DLD1 (cell line): ENCODE results near the gene LIME1.

Experiments used
- in situ Hi-C: cut with HindIII; loops from 2 replicates; pipeline ENCODE4 v1.10.0; 2017; ENCODE audit warnings: low sequenced_read_pairs

The LIME1 gene

DNA sequence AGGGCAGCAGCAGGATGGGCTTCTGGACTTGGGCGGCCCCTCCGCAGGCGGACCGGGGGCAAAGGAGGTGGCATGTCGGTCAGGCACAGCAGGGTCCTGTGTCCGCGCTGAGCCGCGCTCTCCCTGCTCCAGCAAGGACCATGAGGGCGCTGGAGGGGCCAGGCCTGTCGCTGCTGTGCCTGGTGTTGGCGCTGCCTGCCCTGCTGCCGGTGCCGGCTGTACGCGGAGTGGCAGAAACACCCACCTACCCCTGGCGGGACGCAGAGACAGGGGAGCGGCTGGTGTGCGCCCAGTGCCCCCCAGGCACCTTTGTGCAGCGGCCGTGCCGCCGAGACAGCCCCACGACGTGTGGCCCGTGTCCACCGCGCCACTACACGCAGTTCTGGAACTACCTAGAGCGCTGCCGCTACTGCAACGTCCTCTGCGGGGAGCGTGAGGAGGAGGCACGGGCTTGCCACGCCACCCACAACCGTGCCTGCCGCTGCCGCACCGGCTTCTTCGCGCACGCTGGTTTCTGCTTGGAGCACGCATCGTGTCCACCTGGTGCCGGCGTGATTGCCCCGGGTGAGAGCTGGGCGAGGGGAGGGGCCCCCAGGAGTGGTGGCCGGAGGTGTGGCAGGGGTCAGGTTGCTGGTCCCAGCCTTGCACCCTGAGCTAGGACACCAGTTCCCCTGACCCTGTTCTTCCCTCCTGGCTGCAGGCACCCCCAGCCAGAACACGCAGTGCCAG, 39.7 kb upstream of the LIME1 start, which contains the start of gene TNFRSF6B:
TNFRSF6B (plus strand) TSS at position 25 of the 729 bp plus-strand sequence; CDS start at position 141, 116 bp downstream.
- in situ Hi-C loops, result no loop called here

- in situ Hi-C loops, result no loop called here
These were observed 39.1 kb upstream of the LIME1 start for GRCh38 chr20:63697357-63697867.

- in situ Hi-C loops, result no loop called here
These were observed 38.5 kb upstream of the LIME1 start for GRCh38 chr20:63697868-63698545.

DNA sequence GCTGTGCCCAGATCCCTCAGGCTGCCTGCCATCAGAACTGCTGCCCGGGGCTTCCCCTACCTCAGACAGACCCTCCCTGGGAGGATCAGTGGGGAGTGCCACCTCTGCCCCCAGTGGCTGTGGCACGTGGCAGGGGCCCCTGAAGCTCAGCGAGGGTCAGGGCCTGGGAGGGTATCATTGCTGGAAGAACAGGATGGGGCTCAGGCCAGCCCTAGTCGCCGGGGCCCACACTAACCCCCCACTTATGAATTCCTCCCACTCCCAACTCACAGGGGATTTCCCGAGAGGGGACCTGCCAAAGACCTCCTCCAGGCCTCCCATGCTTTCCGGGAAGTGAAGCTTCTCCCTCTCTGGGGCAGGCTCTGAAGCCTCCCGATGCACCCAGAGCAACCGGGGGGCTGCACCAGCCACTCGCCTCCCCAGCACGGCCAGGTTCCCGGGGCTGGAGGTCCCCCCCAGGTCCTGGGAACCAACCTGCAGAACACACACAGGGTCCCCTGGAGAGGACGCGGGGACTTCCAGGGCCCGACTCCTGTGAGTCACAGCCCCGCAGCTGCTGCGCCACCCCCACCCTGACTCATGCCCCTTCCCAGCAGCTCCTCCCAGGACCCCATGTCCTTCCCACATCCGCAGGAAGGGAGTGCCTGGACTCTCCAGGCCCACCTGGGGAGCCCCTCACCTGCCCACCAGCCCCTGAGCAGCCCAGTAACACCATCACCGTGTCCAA, 37.6 kb upstream of the LIME1 start:
- in situ Hi-C loops, result no loop called here

GRCh38 chr20:63699466-63700198, 36.8 kb upstream of the LIME1 start:
- in situ Hi-C loops, result no loop called here

GRCh38 chr20:63700199-63701050, 36.0 kb upstream of the LIME1 start:
- in situ Hi-C loops, result no loop called here

DNA sequence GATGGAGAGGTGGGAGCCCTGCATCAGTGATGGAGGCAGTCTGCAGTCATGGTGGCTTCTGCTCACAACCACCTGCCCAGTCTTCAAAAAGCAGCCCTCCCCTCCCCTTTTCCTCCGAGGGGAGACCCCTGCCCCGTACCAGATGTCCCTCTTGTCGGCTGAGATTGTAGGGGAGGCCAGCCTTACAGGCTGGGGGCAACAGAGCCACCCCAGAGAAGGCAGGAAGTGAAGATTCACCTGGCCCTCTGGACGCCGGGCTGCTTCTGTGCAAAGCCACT, 35.5 kb upstream of the LIME1 start:
- in situ Hi-C loops, result no loop called here

DNA sequence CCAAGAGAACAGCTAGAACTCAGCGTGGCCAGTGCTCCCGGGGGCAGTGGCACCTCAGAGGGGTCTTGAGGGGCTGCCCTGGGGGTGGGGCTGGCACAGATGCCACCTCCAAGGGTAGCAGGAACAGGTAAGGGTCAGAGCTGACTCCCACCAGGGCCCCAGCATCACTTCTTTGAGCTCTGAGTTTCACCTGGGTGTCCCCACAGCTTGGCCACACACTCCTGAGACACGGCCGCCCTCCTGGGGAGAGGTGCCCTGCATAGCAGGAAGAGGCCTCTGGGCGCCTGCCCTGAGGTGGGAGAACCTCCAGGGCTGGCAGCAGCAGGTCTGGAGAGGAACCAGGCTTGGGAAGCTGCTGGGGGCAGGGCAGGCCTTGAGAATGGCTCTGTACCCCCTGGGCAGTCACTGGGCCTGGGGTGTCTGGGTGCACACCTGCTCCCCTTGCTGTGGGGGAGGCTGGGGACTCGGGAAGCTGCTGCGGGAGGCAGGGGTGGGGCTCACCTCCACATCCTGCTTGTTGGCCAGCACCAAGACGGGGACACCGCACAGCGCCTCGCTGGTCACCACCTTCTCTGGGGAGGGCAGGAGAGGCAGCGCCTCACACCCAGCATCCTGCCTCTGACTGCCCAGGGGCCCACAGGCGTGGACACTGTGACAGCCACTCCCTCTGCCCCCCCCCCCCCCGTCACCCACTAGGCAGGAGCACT, 35.0 kb upstream of the LIME1 start:
- in situ Hi-C loops, result no loop called here

GRCh38 chr20:63702036-63702665, 34.3 kb upstream of the LIME1 start:
- in situ Hi-C loops, result no loop called here

DNA sequence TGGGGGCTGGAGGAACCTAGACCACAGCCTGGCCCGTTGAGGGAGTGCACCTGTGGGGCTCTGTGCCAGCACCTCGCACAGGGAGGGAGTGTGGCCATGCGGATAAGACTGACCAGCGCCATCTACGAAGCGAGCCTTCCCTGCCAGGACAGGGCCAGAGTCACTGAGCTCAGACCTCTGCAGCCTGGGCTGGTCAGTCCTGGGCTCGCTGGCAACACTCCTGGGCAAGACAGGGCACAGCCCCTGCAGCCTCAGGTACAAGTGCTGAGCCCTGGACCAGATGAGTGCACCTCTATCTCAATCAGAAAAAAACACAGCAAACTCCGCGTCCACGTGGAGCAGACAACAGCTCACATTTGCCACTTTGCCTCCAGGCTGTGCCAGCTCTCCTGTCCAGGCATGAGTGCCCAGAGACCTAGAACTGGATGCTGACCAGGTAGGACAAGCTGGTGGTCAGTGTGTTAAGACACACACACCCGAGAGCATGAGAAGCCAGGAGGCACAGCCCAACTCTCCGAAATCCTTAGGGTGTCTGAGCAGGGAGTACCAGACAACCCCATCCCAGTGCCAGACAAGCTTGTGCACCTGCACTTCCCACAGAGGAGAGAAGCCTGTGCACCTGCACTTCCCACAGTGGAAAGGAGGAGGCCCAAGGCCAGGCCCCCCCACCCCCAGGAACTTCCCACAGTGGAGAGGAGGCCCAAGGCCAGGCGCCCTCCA, 33.6 kb upstream of the LIME1 start:
- in situ Hi-C loops, result no loop called here

- in situ Hi-C loops, result no loop called here
These were observed 32.9 kb upstream of the LIME1 start for GRCh38 chr20:63703471-63703975.

DNA sequence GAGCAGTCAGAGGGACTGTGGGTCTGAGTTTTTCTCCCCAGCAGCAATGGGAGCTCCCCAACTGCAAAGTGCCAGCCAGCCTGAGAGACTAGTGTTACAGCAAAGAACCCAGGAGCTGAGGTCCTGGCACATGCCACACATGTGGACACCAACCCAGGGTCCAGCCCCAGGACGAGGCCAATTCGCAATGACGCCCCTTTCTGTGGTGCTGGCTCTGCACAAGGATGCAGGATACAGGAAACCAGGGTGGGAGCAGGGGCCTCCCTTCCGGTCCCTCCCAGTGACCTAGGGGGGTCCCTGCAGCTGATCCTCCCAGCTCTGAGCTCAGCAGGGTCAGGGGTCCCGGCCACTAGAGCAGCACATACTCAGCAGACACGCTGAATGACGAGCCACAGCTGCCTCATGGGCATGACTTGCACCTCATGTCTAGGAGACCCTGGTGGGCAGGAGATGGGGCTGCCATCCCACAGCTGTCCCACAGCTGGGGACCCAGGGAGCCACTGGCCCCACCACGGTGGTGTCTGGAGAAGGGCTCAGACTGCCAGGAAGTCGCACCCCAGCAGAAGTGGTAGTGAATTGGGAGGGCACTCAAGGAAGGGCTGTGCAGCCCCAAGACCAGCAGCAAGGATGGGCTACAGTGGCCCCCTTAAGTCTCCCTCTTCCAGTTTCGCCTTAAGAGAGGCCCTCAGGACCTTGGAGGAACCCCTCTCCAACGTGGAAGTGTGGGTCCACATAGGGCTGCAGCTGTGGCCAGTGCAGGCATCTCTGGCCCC, 32.3 kb upstream of the LIME1 start:
- in situ Hi-C loops, result no loop called here

DNA sequence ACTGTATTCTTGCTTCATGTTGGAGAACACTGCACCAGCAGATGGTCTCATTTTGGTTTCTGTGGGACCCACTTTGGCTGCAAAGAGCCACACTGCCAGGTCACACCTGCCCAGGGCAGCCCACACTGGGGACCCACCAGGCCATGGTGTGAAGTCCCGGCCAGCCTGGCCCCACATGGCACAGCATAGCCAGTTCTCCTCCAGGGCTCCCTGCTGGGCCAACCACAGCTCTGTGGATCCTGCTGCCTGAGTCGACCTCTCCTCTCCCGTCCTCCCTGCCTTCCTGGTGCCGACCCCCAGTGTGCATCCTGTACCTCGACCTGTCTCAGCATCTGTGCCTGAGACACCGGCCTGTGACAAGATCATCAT, 31.7 kb upstream of the LIME1 start:
- in situ Hi-C loops, result no loop called here

DNA sequence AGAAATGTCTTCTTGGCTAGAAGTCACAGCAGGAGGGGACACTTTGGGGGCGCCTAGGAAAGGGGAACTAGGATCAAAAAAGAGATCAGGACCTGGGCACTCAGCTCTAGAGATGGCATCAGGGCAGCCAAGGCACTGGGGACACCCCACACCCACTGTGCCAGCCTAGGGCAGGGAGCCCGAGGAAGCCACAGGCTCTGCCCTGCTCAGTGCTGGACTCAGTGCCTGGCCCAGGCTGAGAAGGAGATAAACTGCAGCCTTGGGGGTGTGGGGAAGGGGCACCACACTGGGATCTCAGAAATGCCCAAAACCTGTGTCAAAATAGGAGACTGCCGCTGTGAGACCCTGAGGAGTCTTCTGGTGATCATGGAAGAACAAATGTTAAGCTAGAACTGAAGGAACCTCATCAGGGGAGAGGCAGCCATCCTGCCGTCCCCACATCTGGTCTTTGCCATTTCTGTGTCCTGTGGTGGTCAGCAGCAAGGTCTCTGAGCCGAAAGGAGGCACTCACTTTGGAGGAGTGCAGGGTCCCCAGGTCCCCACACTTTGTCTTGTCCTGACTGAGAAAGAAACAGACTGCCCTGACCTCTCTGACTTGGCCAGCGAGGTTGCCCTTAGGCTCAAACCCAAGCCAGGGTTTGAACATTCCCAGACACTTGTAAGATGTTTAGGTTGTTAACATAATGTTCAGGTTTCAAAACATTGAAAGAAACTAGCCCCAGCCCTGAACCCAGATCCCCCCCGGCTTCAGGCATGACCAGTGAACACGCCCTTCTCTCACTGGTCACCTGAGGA, 31.0 kb upstream of the LIME1 start:
- in situ Hi-C loops, result no loop called here

DNA sequence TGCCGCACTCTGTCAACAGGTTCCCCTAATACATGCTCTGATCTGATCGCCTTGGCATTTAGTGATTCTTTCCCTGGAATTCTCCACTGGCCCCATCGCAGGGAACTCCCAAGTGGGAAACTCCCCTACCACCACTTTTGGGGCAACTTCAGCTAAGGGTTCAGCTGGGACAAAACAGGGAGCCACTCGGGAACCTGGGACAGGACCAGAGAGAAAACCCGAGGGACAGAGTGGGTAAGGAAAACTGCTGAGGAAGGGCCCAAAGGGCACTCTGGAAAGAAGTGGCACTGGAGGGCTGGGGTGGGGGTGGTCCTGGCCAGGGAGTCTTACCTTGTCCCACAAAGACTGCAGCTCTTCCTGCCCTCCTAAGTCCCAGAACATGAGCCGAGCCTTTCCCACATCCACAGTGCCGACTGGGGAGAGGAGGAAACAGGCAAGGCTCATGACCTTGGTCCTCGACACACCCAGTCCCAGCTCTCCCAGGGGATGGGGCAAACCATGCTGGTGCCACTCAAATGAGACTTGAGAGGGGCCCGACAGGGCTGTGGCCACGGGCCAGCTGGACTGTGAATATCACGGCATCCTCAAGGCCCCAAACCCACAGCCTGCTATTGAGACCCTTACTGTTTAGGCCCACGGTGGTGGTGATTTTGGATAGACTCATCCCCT, 30.3 kb upstream of the LIME1 start:
- in situ Hi-C loops, result no loop called here

DNA sequence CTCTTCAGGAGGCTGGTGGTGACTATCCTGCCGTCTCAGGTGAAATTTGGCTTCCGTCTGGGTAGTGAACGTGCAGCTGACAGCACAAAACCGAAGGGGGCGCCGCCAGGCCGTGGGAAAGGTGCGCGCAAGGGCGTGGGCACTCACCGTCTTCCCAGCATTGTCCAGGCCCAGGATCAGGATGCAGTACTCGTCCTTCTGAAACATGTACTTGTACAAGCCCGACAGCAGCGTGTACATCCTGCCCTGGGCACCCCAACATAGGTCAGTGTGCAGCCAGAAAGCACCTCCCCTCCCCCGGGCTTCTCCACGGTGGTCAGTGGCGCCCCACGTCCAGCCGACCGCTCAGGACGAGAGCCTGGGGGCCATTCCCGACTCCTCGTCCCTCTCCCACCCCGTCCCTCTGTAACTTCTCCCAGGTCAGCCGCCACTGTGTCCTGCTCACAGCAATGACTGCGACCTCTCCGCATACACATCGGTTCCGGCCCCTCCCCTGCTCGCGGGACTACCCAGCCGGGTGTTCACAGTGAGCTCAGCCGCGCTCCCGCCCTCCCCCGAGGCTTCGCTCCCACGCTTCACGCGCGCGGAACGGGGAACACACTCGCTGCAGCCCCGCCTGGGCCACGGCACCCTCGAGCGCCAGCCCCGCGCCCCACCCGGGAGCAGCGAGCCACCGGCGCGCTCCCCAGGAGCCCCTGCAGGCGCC, 29.5 kb upstream of the LIME1 start:
- in situ Hi-C loops, result no loop called here
